Natural killer cell treated with Interleukin-12 subunit alpha and Interleukin-12 subunit beta and Interleukin-15 and Interleukin-18, amount 100 ng/mL, for 72 hours (primary cell): Measurements from ENCODE around the gene FAM151A. TPM values are rescaled to one million over a fixed set of nuclear protein-coding genes. Genes with fewer than 3 reads are reported as not detected.
A peak's percentile ranks its signal among the peaks of the same experiment; 100 is the strongest.

Source experiments
- ATAC-seq, 2 donors: fragments of 150-1000 bp; cut with Tn5 transposase in 1 of 2; sonication (Bioruptor Pico), chemical (Tn5 transposase) in 1 of 2; 2 replicates each; pipeline ENCODE4 v1.10.0; 2021
- DNase-seq: peaks from one replicate; pipeline ENCODE4 v3.0.0; 2022; ENCODE audit warnings: low spot score
- H3K27ac Mint-ChIP-seq, 2 donors: 1 replicate in 1 of 2; 2 replicates in 1 of 2; pipeline ENCODE4 v1.8.0; 2022; ENCODE audit warnings: mixed read lengths in 2 of 2, mild to moderate bottlenecking in 1 of 2, moderate library complexity in 1 of 2
- H3K27me3 Mint-ChIP-seq, 2 donors: 1 replicate in 1 of 2; 2 replicates in 1 of 2; pipeline ENCODE4 v1.8.0; 2022; ENCODE audit warnings: mixed read lengths in 2 of 2
- H3K36me3 Mint-ChIP-seq: one replicate; pipeline ENCODE4 v1.8.0; 2022; ENCODE audit warnings: mixed read lengths
- H3K4me1 Mint-ChIP-seq, 2 donors: 1 replicate in 1 of 2; 2 replicates in 1 of 2; pipeline ENCODE4 v1.8.0; 2022; ENCODE audit warnings: low read depth in 2 of 2, mixed read lengths in 2 of 2, mild to moderate bottlenecking in 1 of 2
- H3K4me3 Mint-ChIP-seq: one replicate; pipeline ENCODE4 v1.8.0; 2022; ENCODE audit warnings: mixed read lengths
- H3K9me3 Mint-ChIP-seq: 2 replicates; pipeline ENCODE4 v1.8.0; 2022; ENCODE audit warnings: mixed read lengths
- total RNA-seq, 2 donors: library from RNA; stranded (reverse); gene quantifications; one replicate each; pipeline ENCODE4 v1.2.3, GENCODE V29; 2022

FAM151A gene
- total RNA-seq, 2 donors from 2014 or later: not detected

- DNase-seq (no peak), ATAC-seq (no peak)
- no peak overlapping the region for H3K27ac Mint-ChIP-seq
- no peaks in the 10 kb centered on the region for H3K36me3 Mint-ChIP-seq
- no peak overlapping the region for H3K4me3 Mint-ChIP-seq
- no peaks in the 10 kb centered on the region for H3K4me1 Mint-ChIP-seq
- H3K9me3 Mint-ChIP-seq: no peaks in the 10 kb centered on the region
- H3K27me3 Mint-ChIP-seq: peaks cover 0 to 3% of the 10 kb centered on the region in 2 donors
Measured at GRCh38 chr1:54614563-54614962, 8.8 kb downstream of the FAM151A start.

DNA sequence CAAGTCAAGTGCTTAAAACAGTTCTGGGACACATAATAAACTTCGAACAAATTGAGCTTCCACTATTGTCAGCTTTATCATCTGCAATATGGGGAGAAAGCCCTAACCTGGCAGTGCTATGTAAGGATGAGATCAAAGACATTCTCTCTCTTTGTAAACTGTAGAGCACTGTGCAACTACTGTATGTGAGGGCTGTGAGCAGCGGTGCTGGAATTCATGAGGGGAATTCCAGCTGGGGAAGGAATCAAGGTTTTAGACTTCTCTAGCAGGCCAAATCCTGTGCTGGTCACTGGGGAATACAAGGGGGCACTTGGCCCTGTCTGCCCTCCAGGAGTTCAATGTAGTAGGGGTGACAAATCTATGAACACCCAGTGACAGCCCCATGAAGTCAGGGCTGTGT, 9.3 kb downstream of the FAM151A start:
- H3K9me3 Mint-ChIP-seq: no peaks in the 10 kb centered on the region
- no peaks in the 10 kb centered on the region for H3K4me1 Mint-ChIP-seq
- H3K36me3 Mint-ChIP-seq: no peaks in the 10 kb centered on the region
- H3K27ac Mint-ChIP-seq: no peak overlapping the region
- DNase-seq: no peak
- no peak for ATAC-seq
- H3K4me3 Mint-ChIP-seq: no peak overlapping the region
- peaks cover 0 to 3% of the 10 kb centered on the region in 2 donors for H3K27me3 Mint-ChIP-seq

DNA sequence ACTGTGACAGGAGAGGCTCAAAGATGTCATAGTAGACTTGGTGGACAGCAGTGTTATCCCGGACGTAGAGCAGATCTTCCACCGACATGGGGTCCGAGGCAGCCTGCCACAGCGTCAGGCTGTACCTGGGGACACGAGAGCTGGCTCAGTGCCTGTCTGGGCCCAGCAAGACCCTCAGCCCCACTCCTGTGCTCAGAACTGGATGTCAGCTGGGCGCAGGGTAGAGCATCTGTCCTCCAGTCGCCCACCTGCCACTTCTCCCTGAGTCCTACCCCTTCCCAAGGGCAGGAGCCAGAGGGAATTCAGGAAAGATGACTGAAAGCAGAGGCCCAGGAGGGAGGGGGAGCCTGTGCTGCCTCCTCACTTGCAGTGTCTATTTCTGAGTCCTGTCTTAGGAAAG, 11.7 kb downstream of the FAM151A start:
- no peak for DNase-seq

GRCh38 chr1:54610601-54611580, 12.4 kb downstream of the FAM151A start:
- H3K27me3 Mint-ChIP-seq: no peaks in the 10 kb centered on the region

More for the DNA sequence above, 11.7 kb downstream of the FAM151A start:
- no peak overlapping the region for H3K4me3 Mint-ChIP-seq
- no peaks in the 10 kb centered on the region for H3K36me3 Mint-ChIP-seq
- H3K4me1 Mint-ChIP-seq: no peaks in the 10 kb centered on the region
- no peaks in the 10 kb centered on the region for H3K9me3 Mint-ChIP-seq
- no peak for ATAC-seq
- H3K27ac Mint-ChIP-seq: no peak overlapping the region
- H3K27me3 Mint-ChIP-seq: no peaks in the 10 kb centered on the region

DNA sequence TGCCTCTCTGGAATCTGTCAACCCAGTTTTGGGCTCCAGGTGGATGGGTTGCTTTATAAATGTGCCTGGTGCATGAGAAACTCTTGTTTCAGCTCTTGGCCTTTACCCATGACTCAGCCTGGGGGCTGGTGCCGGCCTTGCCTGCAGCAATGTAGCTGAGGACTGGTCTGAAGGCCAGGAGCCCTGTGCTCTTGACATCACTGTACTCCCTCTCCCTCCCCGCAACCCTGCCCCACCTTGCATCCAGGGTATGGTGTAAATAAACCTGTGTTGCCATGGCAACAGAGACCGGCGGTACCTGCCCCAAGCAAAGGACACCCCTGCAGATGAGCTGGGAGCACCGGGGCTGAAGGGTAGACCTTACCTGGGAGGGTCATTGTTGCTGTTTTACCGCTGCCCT, 13.3 kb downstream of the FAM151A start:
- ATAC-seq: no peak
- no peak overlapping the region for H3K27ac Mint-ChIP-seq

More at GRCh38 chr1:54610601-54611580, 12.4 kb downstream of the FAM151A start:
- H3K4me3 Mint-ChIP-seq: no peak overlapping the region
- ATAC-seq: no peak
- no peaks in the 10 kb centered on the region for H3K4me1 Mint-ChIP-seq
- H3K9me3 Mint-ChIP-seq: no peaks in the 10 kb centered on the region
- H3K27ac Mint-ChIP-seq: no peak overlapping the region
- H3K36me3 Mint-ChIP-seq: no peaks in the 10 kb centered on the region
- no peak for DNase-seq

DNA sequence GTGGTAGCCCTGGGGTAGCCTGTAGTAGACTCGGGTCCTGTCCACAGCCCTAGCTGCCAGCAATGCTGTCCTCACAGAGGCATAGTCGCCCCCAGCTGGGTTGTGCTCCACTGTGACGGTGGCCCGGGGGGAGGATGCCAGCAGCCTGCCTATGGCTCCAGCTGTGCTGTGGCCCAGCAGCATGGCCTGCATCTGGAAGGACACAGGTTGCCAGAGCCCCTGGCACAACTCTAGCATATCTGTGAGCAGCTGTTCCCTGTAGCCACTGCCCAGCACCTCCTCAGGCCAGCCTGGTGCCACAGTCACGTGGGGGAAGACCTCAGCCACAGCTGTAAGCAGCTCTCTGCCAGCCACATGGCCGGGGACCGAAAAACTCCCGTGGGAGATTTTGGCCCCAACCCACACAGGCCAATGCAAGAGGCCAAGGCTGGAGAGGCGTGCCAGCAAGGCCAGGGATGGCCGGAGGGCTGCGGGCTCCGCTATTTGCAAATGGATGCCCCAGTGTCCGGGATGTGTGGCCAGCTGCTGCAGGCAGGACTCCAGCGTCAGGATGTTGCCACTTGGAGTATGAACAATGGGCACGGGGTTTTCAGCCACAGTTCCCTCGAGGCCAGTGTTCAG, 13.9 kb downstream of the FAM151A start:
- ATAC-seq: peak in 1 of 2 donors; percentile 13
- H3K36me3 Mint-ChIP-seq: no peaks in the 10 kb centered on the region
- peak; percentile 48 for DNase-seq
- peaks cover 0 to 2% of the 10 kb centered on the region in 2 donors for H3K27me3 Mint-ChIP-seq
- peaks cover 6 to 7% of the 10 kb centered on the region in 2 donors for H3K4me1 Mint-ChIP-seq
- H3K27ac Mint-ChIP-seq: no peak overlapping the region
- H3K9me3 Mint-ChIP-seq: no peaks in the 10 kb centered on the region
- H3K4me3 Mint-ChIP-seq: no peak overlapping the region

More for the DNA sequence above, 13.3 kb downstream of the FAM151A start:
- DNase-seq: peak; percentile 53
- no peak overlapping the region for H3K4me3 Mint-ChIP-seq
- no peaks in the 10 kb centered on the region for H3K9me3 Mint-ChIP-seq
- H3K4me1 Mint-ChIP-seq: peaks cover 0 to under 1% of the 10 kb centered on the region in 2 donors
- no peaks in the 10 kb centered on the region for H3K36me3 Mint-ChIP-seq
- H3K27me3 Mint-ChIP-seq: no peaks in the 10 kb centered on the region

DNA sequence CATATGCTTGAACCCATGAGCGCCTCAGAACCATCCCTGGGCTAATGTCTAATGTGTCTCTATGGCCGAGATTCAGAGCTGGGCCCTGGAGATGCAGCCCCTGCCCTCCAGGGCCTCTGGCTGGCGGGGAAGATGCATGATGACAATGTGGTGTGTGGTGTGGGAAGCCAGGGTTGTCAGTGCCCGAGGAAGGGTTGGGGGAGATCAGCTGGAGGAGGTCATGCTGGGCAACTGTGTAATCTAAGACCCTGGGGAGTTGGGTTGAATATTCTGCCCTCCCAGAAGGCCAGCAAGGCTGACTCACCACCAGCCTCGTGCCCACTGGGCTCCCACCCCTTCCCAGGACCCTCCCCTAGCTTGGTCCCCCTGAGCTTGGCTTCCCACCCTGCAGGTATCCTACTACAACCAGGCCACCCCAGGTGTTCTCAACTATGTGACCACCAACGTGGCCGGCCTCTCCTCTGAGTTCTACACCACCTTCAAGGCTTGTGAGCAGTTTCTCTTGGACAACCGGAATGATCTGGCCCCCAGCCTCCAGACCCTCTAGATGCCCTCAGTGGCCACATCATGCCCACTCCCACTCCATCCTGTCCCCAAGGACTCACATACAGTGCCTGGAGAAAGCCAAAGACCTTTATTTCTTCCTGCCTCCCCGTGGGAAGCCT, 14.6 kb downstream of the FAM151A start:
- H3K36me3 Mint-ChIP-seq: no peaks in the 10 kb centered on the region
- H3K4me1 Mint-ChIP-seq: peaks cover 8 to 10% of the 10 kb centered on the region in 2 donors
- no peak overlapping the region for H3K27ac Mint-ChIP-seq
- ATAC-seq (no peak), DNase-seq (peak; percentile 32)
- H3K4me3 Mint-ChIP-seq: no peak overlapping the region
- no peaks in the 10 kb centered on the region for H3K9me3 Mint-ChIP-seq
- peaks cover 0 to 2% of the 10 kb centered on the region in 2 donors for H3K27me3 Mint-ChIP-seq

GRCh38 chr1:54607821-54608565, 15.3 kb downstream of the FAM151A start:
- peaks cover 8 to 10% of the 10 kb centered on the region in 2 donors for H3K4me1 Mint-ChIP-seq
- no peak overlapping the region for H3K4me3 Mint-ChIP-seq
- DNase-seq: peak; percentile 23
- no peak for ATAC-seq
- peaks cover 0 to 2% of the 10 kb centered on the region in 2 donors for H3K27me3 Mint-ChIP-seq
- H3K36me3 Mint-ChIP-seq: no peaks in the 10 kb centered on the region
- no peak overlapping the region for H3K27ac Mint-ChIP-seq
- H3K9me3 Mint-ChIP-seq: no peaks in the 10 kb centered on the region

DNA sequence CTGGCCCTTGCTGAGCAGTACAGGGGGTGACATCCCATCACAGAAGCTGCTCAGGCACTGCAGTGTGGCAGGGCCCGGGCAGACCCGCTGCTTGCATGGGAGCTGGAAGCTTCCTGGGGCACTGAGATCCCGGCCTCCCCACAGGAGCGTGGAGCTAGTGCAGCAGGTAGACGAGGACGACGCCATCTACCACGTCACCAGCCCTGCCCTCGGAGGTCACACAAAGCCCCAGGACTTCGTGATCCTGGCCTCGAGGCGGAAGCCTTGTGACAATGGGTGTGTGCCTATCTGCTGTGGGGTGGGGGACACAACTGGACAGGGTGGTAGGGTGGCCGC, 16.4 kb downstream of the FAM151A start:
- H3K36me3 Mint-ChIP-seq: no peaks in the 10 kb centered on the region
- H3K27me3 Mint-ChIP-seq: peaks cover 0 to 2% of the 10 kb centered on the region in 2 donors
- H3K9me3 Mint-ChIP-seq: no peaks in the 10 kb centered on the region
- H3K4me3 Mint-ChIP-seq: no peak overlapping the region
- no peak overlapping the region for H3K27ac Mint-ChIP-seq
- ATAC-seq (no peak), DNase-seq (peak; percentile 45)
- peaks cover 8 to 10% of the 10 kb centered on the region in 2 donors for H3K4me1 Mint-ChIP-seq

- no peak overlapping the region for H3K4me3 Mint-ChIP-seq
- peaks cover 8 to 10% of the 10 kb centered on the region in 2 donors for H3K4me1 Mint-ChIP-seq
- no peak overlapping the region for H3K27ac Mint-ChIP-seq
- H3K9me3 Mint-ChIP-seq: no peaks in the 10 kb centered on the region
- DNase-seq (peak; percentile 38), ATAC-seq (no peak)
- H3K36me3 Mint-ChIP-seq: no peaks in the 10 kb centered on the region
- peaks cover 0 to 2% of the 10 kb centered on the region in 2 donors for H3K27me3 Mint-ChIP-seq
Measured at GRCh38 chr1:54606096-54606989, 17.0 kb downstream of the FAM151A start.

GRCh38 chr1:54604572-54605370, 18.6 kb downstream of the FAM151A start:
- ATAC-seq (peak in 1 of 2 donors; percentile 11), DNase-seq (peak; percentile 44)
- Mint-ChIP-seq H3K9me3 (no peaks in the 10 kb centered on the region), H3K4me3 (no peak overlapping the region), H3K27ac (no peak overlapping the region), H3K36me3 (no peaks in the 10 kb centered on the region), H3K4me1 (peaks cover 8 to 10% of the 10 kb centered on the region in 2 donors), H3K27me3 (peaks cover 0 to 2% of the 10 kb centered on the region in 2 donors)

DNA sequence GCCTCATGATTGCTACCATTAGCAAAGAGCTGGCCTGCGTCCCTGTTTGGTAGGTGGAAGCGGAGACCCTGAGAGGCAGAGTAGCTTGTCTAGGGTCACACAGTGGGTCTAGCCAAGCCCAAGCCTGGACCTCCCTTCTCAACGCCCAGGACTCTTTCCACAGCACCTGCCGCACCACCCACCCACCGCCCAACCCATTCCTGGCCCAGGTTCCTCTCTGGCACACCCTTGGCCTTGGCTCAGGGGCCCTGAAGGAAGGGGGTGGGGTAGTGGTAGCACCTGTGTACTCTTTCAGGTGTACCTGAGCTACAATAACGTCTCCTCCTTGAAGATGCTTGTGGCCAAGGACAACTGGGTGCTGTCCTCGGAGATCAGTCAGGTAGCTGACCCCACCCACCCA, 19.3 kb downstream of the FAM151A start:
- DNase-seq (peak; percentile 22), ATAC-seq (no peak)
- Mint-ChIP-seq H3K9me3 (no peaks in the 10 kb centered on the region), H3K4me1 (peaks cover 8 to 10% of the 10 kb centered on the region in 2 donors), H3K36me3 (no peaks in the 10 kb centered on the region), H3K27ac (no peak overlapping the region), H3K27me3 (peaks cover 0 to 2% of the 10 kb centered on the region in 2 donors), H3K4me3 (no peak overlapping the region)
